HepG2 (cell line): ENCODE measurements around the gene MT1G. TPM values are rescaled to one million over a fixed set of nuclear protein-coding genes. Genes with fewer than 3 reads are reported as not detected.

Experiments used
- BRCA1 ChIP-seq: sonication (generic); formaldehyde crosslinking; IDR thresholded peaks from 2 replicates; pipeline ENCODE4 v1.4.0; 2020; ENCODE audit warnings: missing genetic modification reagents
- CHD2 ChIP-seq: IDR thresholded peaks from 2 replicates; pipeline ENCODE4 v1.6.1; 2011; ENCODE audit warnings: low read depth, low read length, improper control_type of control experiment
- CREBL2 ChIP-seq: sonication (generic); formaldehyde crosslinking; IDR thresholded peaks from 2 replicates; pipeline ENCODE4 v1.8.1; 2023; ENCODE audit warnings: missing genetic modification reagents, mild to moderate bottlenecking, borderline replicate concordance
- IRF9 ChIP-seq: sonication (generic); formaldehyde crosslinking; IDR thresholded peaks from 2 replicates; pipeline ENCODE4 v1.8.0; 2022; ENCODE audit warnings: missing genetic modification reagents, mild to moderate bottlenecking, borderline replicate concordance
- JUN ChIP-seq: sonication (generic); formaldehyde crosslinking; IDR thresholded peaks from 2 replicates; pipeline ENCODE4 v1.4.0; 2020; ENCODE audit warnings: mild to moderate bottlenecking, missing genetic modification reagents
- NFE2L2 ChIP-seq: fragments of 150-350 bp; IDR thresholded peaks from 2 replicates; pipeline ENCODE4 v1.6.1; 2014; ENCODE audit warnings: low read length
- NFKB2 ChIP-seq: sonication (generic); formaldehyde crosslinking; IDR thresholded peaks from 2 replicates; pipeline ENCODE4 v1.4.0; 2020; ENCODE audit warnings: missing genetic modification reagents, borderline replicate concordance
- NR2C2 ChIP-seq: sonication (generic); formaldehyde crosslinking; IDR thresholded peaks from 2 replicates; pipeline ENCODE4 v1.4.0; 2020; ENCODE audit warnings: missing genetic modification reagents, mild to moderate bottlenecking, moderate library complexity, borderline replicate concordance
- SCMH1 ChIP-seq: sonication (generic); formaldehyde crosslinking; IDR thresholded peaks from 2 replicates; pipeline ENCODE4 v1.9.0; 2021; ENCODE audit warnings: missing genetic modification reagents, mild to moderate bottlenecking, borderline replicate concordance
- SP2 ChIP-seq: sonication (generic); formaldehyde crosslinking; IDR thresholded peaks from 2 replicates; pipeline ENCODE4 v1.5.1; 2020; ENCODE audit warnings: mild to moderate bottlenecking, missing genetic modification reagents
- ZNF142 ChIP-seq: sonication (generic); formaldehyde crosslinking; IDR thresholded peaks from 2 replicates; pipeline ENCODE4 v1.4.0; 2020; ENCODE audit warnings: missing genetic modification reagents
- ZNF180 ChIP-seq: sonication (generic); formaldehyde crosslinking; IDR thresholded peaks from 2 replicates; pipeline ENCODE4 v1.4.0; 2020; ENCODE audit warnings: low read depth, missing genetic modification reagents, borderline replicate concordance
- ZNF225 ChIP-seq: sonication (generic); formaldehyde crosslinking; IDR thresholded peaks from 2 replicates; pipeline ENCODE4 v1.4.0; 2020; ENCODE audit warnings: mild to moderate bottlenecking, missing genetic modification reagents
- ZNF337 ChIP-seq: sonication (generic); formaldehyde crosslinking; IDR thresholded peaks from 2 replicates; pipeline ENCODE4 v1.5.1; 2020; ENCODE audit warnings: missing genetic modification reagents, low read depth, mild to moderate bottlenecking, borderline replicate concordance
- ZNF430 ChIP-seq: sonication (generic); formaldehyde crosslinking; IDR thresholded peaks from 2 replicates; pipeline ENCODE4 v1.9.0; 2021; ENCODE audit warnings: mild to moderate bottlenecking, missing genetic modification reagents
- ZNF446 ChIP-seq: sonication (generic); formaldehyde crosslinking; IDR thresholded peaks from 2 replicates; pipeline ENCODE4 v1.5.0; 2020; ENCODE audit warnings: mild to moderate bottlenecking, missing genetic modification reagents
- ZNF512 ChIP-seq: sonication (generic); formaldehyde crosslinking; IDR thresholded peaks from 2 replicates; pipeline ENCODE4 v1.4.0; 2020; ENCODE audit warnings: mild to moderate bottlenecking, missing genetic modification reagents
- ZNF713 ChIP-seq: sonication (generic); formaldehyde crosslinking; IDR thresholded peaks from 2 replicates; pipeline ENCODE4 v1.4.0; 2020; ENCODE audit warnings: mild to moderate bottlenecking, missing genetic modification reagents
- ZUFSP ChIP-seq: sonication (generic); formaldehyde crosslinking; IDR thresholded peaks from 2 replicates; pipeline ENCODE4 v1.9.0; 2021; ENCODE audit warnings: missing genetic modification reagents, mild to moderate bottlenecking, borderline replicate concordance
- polyA plus RNA-seq, 8 experiments: library from polyadenylated mRNA; depleted of rRNA in 3 of 8; stranded (reverse) in 7 of 8; unstranded in 1 of 8; fragments of >200 nt; fragmentation: Illumina TruSeq in 4 of 8; extraction: Trizol in 4 of 8; gene quantifications; 2 replicates each; pipeline versions ENCODE4 v1.2.1 to v1.2.3, GENCODE V29; 2011 to 2016; ENCODE audit warnings: low read depth in 4 of 8, missing spikeins in 1 of 8, mixed read lengths in 1 of 8; ENCODE audit not compliant: insufficient read depth in 1 of 8
- total RNA-seq, 5 experiments: library from RNA; depleted of rRNA; stranded (reverse); fragments of >200 nt; fragmentation: Illumina TruSeq; extraction: Trizol; gene quantifications; 2 replicates each; pipeline ENCODE4 v1.2.3, GENCODE V29; 2016; ENCODE audit warnings: low read depth in 1 of 5

MT1G gene
- total and polyA plus RNA-seq, 2 of the 13 experiments (the other 11 are each of a cell fraction or from before 2014, with no cell fraction given), result 3.6 to 377 TPM

- TF ChIP-seq IRF9, result no peak
- peak; percentile 46; the same call in 1 of the 2 replicates for TF ChIP-seq SP2
- TF ChIP-seq CREBL2 (CRISPR knock-in tag), result no peak
- no peak for TF ChIP-seq ZUFSP (CRISPR knock-in tag)
- no peak for TF ChIP-seq BRCA1 (CRISPR knock-in tag)
- TF ChIP-seq ZNF225 (CRISPR knock-in tag), result no peak
- 0 out of 2 replicates have a peak, but pooled peaks have one; percentile 17 for TF ChIP-seq ZNF512 (CRISPR knock-in tag)
- TF ChIP-seq SCMH1 (CRISPR knock-in tag), result no peak
- peak; percentile 46; the same call in 1 of the 2 replicates for TF ChIP-seq ZNF446 (CRISPR knock-in tag)
- no peak for TF ChIP-seq ZNF713
- 0 out of 2 replicates have a peak, but pooled peaks have one; percentile 22 for TF ChIP-seq JUN
- no peak for TF ChIP-seq ZNF180
- TF ChIP-seq NR2C2, result no peak
- peak; percentile 54; the same call in 1 of the 2 replicates for TF ChIP-seq ZNF430
- no peak for TF ChIP-seq ZNF142 (CRISPR knock-in tag)
- peak; percentile 72; the same call in 1 of the 2 replicates for TF ChIP-seq ZNF337 (CRISPR knock-in tag)
- peak; percentile 56; the same call in 1 of the 2 replicates for TF ChIP-seq NFKB2 (CRISPR knock-in tag)
- no peak for TF ChIP-seq CHD2
- TF ChIP-seq NFE2L2, result no peak
Observed at GRCh38 chr16:56643080-56643778, 24.6 kb downstream of the MT1G start (continued).
